ENCODE data around the gene RNF223.
"Not testable (repeated sequence)": the region's sequence is repeated elsewhere in the genome, so short reads cannot be mapped to it uniquely, and the experiment has no call there.

Gene RNF223

GRCh38 chr1:1106510-1107221, 32.6 kb upstream of the RNF223 start:
- DNase-seq: no peak

- DNase-seq: not testable (repeated sequence)
Observed at GRCh38 chr1:1104152-1104551, 30.0 kb upstream of the RNF223 start.

- no peak for DNase-seq
Observed at GRCh38 chr1:1101503-1101902, 27.4 kb upstream of the RNF223 start.

- no peak for DNase-seq
Observed at GRCh38 chr1:1100296-1100695, 26.2 kb upstream of the RNF223 start.

GRCh38 chr1:1099506-1100183, 25.5 kb upstream of the RNF223 start:
- DNase-seq: no peak

GRCh38 chr1:1098681-1099421, 24.7 kb upstream of the RNF223 start:
- DNase-seq: no peak

GRCh38 chr1:1096136-1096535, 22.0 kb upstream of the RNF223 start:
- DNase-seq: not testable (repeated sequence)

GRCh38 chr1:1094981-1095380, 20.9 kb upstream of the RNF223 start:
- no peak for DNase-seq

- no peak for DNase-seq
Observed at GRCh38 chr1:1093610-1093943, 19.5 kb upstream of the RNF223 start.

- no peak for DNase-seq
Observed at GRCh38 chr1:1092894-1093609, 18.9 kb upstream of the RNF223 start.

GRCh38 chr1:1092149-1092855, 18.2 kb upstream of the RNF223 start:
- DNase-seq: no peak

GRCh38 chr1:1091344-1092148, 17.4 kb upstream of the RNF223 start:
- DNase-seq: no peak

- DNase-seq: no peak
Observed at GRCh38 chr1:1090424-1091343, 16.6 kb upstream of the RNF223 start.

GRCh38 chr1:1089731-1090423, 15.8 kb upstream of the RNF223 start:
- DNase-seq: no peak

- no peak for DNase-seq
Observed at GRCh38 chr1:1088801-1089680, 14.9 kb upstream of the RNF223 start.

- DNase-seq: no peak
Observed at GRCh38 chr1:1088029-1088800, 14.1 kb upstream of the RNF223 start.

GRCh38 chr1:1087351-1088028, 13.4 kb upstream of the RNF223 start:
- DNase-seq: no peak

- no peak for DNase-seq
Observed at GRCh38 chr1:1086911-1087341, 12.8 kb upstream of the RNF223 start.
